ENCODE measurements around the gene SEMA3B. TPM values are rescaled to one million over a fixed set of nuclear protein-coding genes. Genes with fewer than 3 reads are reported as not detected.

Gene SEMA3B
- total RNA-seq, 5 donors from 2014 or later (not counting 1 experiment from before 2014, with no cell fraction given) = 0.33 to 2.5 (median 1.5) TPM

- H3K27ac ChIP-seq (ENCODE audit: low read length) = peak within 1 kb of the TSS; percentile 95
- no peaks in the 10 kb centered on the region for H3K9me3 Mint-ChIP-seq
- H3K4me1 Mint-ChIP-seq = peaks cover 25 to 33% (median 33%) of the 10 kb centered on the region in 3 donors
- no peaks in the 10 kb centered on the region for H3K27me3 ChIP-seq (replicated peaks in 1 of 2; ENCODE audit: control insufficient read depth in 2 of 2, extremely low read depth in 1 of 2, insufficient read depth in 2 of 2, low read length in 1 of 2)
- H3K4me3 Mint-ChIP-seq = peak within 1 kb of the TSS; percentile 95 to 97 (median 96)
- peak within 1 kb of the TSS; percentile 75 to 92 for H3K4me3 ChIP-seq (ENCODE audit: control insufficient read depth in 1 of 2, extremely low read depth in 1 of 2, low read length in 1 of 2)
- ChIA-PET POLR2A (interaction anchor here in 1 of 2 donors (0.6 to 1.9 kb wide), 6 partner anchors 22 to 485 kb away, joined by 3 to 13 read pairs (median 4); partner anchors contain the start of genes GNAI2, RASSF1 and UBA7), CTCF (interaction anchor here (0.5 to 1.8 kb wide), 14 partner anchors 18 to 1201 kb away, joined by 3 to 16 read pairs (median 6); partner anchors contain the start of genes CYB561D2 (in 1 of the 2), DCAF1 (in 1 of the 2), GNAI2 (in 1 of the 2) and NPRL2 (in 1 of the 2))
- no peaks in the 10 kb centered on the region for H3K36me3 Mint-ChIP-seq
- 0% methylated on average over 44 of the region's 61 CpGs for WGBS (ENCODE audit: insufficient coverage)
- peaks cover 4 to 5% of the 10 kb centered on the region in 2 donors for H3K36me3 ChIP-seq (ENCODE audit: control insufficient read depth in 2 of 2, extremely low read depth in 1 of 2, insufficient read depth in 1 of 2, low read length in 1 of 2)
- H3K9me3 ChIP-seq = no peaks in the 10 kb centered on the region
- peak within 1 kb of the TSS; percentile 98 to 100 for H3K27ac Mint-ChIP-seq
- DNase-seq (peak; percentile 97 to 100 (median 99)), ATAC-seq (replicated peaks in 1 of 4) (peak; percentile 84 to 91 (median 90))
- no peaks in the 10 kb centered on the region for H3K27me3 Mint-ChIP-seq
- H3K4me1 ChIP-seq (ENCODE audit: control insufficient read depth in 1 of 2, extremely low read depth in 1 of 2, insufficient read depth in 2 of 2, low read length in 2 of 2) = peaks cover 9 to 38% of the 10 kb centered on the region in 2 experiments
Observed at GRCh38 chr3:50298836-50299637, 30.1 kb downstream of the SEMA3B start, which contains the start of the genes HYAL3 and NAA80. Gene HYAL3, minus strand, starts transcription at chr3:50299405. Its CDS starts 3,803 bp downstream, at chr3:50295602. Gene NAA80, minus strand, starts transcription at chr3:50299405. Its CDS starts 1,942 bp downstream, at chr3:50297463.

GRCh38 chr3:50299638-50299928 lies 30.6 kb downstream of the SEMA3B start:
- Histone ChIP-seq H3K36me3 (ENCODE audit: control insufficient read depth in 2 of 2, extremely low read depth in 1 of 2, insufficient read depth in 1 of 2, low read length in 1 of 2) (peaks cover 4 to 5% of the 10 kb centered on the region in 2 donors), H3K4me3 (ENCODE audit: control insufficient read depth in 1 of 2, extremely low read depth in 1 of 2, low read length in 1 of 2) (peak overlapping the region; percentile 74 to 92), H3K4me1 (ENCODE audit: control insufficient read depth in 1 of 2, extremely low read depth in 1 of 2, insufficient read depth in 2 of 2, low read length in 2 of 2) (peaks cover 9 to 38% of the 10 kb centered on the region in 2 experiments), H3K27me3 (replicated peaks in 1 of 2; ENCODE audit: control insufficient read depth in 2 of 2, extremely low read depth in 1 of 2, insufficient read depth in 2 of 2, low read length in 1 of 2) (no peaks in the 10 kb centered on the region), H3K27ac (ENCODE audit: low read length) (peak overlapping the region; percentile 95), H3K9me3 (no peaks in the 10 kb centered on the region)
- peak overlapping the region; percentile 95 to 97 (median 96) for H3K4me3 Mint-ChIP-seq
- ATAC-seq (replicated peaks in 1 of 4) = no peak
- peaks cover 25 to 33% (median 33%) of the 10 kb centered on the region in 3 donors for H3K4me1 Mint-ChIP-seq
- H3K27ac Mint-ChIP-seq = peak overlapping the region; percentile 98 to 100
- no peak for DNase-seq
- ChIA-PET POLR2A (interaction anchor here in 1 of 2 donors (0.6 to 1.9 kb wide), 5 partner anchors 22 to 486 kb away, joined by 3 to 13 read pairs (median 4); partner anchors contain the start of genes GNAI2 and UBA7), CTCF (interaction anchor here in 1 of 2 donors (0.7 to 1.8 kb wide), 11 partner anchors 18 to 128 kb away, joined by 3 to 16 read pairs (median 7); partner anchors contain the start of genes CYB561D2, GNAI2 and NPRL2)
- H3K9me3 Mint-ChIP-seq = no peaks in the 10 kb centered on the region
- H3K36me3 Mint-ChIP-seq = no peaks in the 10 kb centered on the region
- no peaks in the 10 kb centered on the region for H3K27me3 Mint-ChIP-seq
- 2% methylated on average over 12 of the region's 12 CpGs for WGBS (ENCODE audit: insufficient coverage)

GRCh38 chr3:50299929-50300680 lies 31.2 kb downstream of the SEMA3B start:
- ChIA-PET CTCF (interaction anchor here in 1 of 2 donors (0.5 to 1.8 kb wide), 10 partner anchors 17 to 292 kb away, joined by 3 to 16 read pairs (median 7); partner anchors contain the start of genes CYB561D2, GNAI2 and NPRL2), POLR2A (interaction anchor here in 1 of 2 donors (0.6 to 1.9 kb wide), 4 partner anchors 21 to 486 kb away, joined by 3 to 13 read pairs (median 6); partner anchors contain the start of gene UBA7)
- no peak for DNase-seq
- no peaks in the 10 kb centered on the region for H3K9me3 Mint-ChIP-seq
- 61% methylated on average over 7 of the region's 12 CpGs for WGBS (ENCODE audit: insufficient coverage)
- H3K27me3 ChIP-seq (replicated peaks in 1 of 2; ENCODE audit: control insufficient read depth in 2 of 2, extremely low read depth in 1 of 2, insufficient read depth in 2 of 2, low read length in 1 of 2) = no peaks in the 10 kb centered on the region
- peaks cover 9 to 38% of the 10 kb centered on the region in 2 experiments for H3K4me1 ChIP-seq (ENCODE audit: control insufficient read depth in 1 of 2, extremely low read depth in 1 of 2, insufficient read depth in 2 of 2, low read length in 2 of 2)
- H3K27me3 Mint-ChIP-seq = no peaks in the 10 kb centered on the region
- no peaks in the 10 kb centered on the region for H3K36me3 Mint-ChIP-seq
- H3K9me3 ChIP-seq = no peaks in the 10 kb centered on the region
- peak overlapping the region; percentile 98 to 100 for H3K27ac Mint-ChIP-seq
- peaks cover 25 to 33% (median 33%) of the 10 kb centered on the region in 3 donors for H3K4me1 Mint-ChIP-seq
- no peak for ATAC-seq (replicated peaks in 1 of 4)
- H3K4me3 Mint-ChIP-seq = peak overlapping the region; percentile 95 to 97 (median 96)
- H3K27ac ChIP-seq (ENCODE audit: low read length) = peak overlapping the region; percentile 95
- H3K36me3 ChIP-seq (ENCODE audit: control insufficient read depth in 2 of 2, extremely low read depth in 1 of 2, insufficient read depth in 1 of 2, low read length in 1 of 2) = peaks cover 4 to 5% of the 10 kb centered on the region in 2 donors
- peak overlapping the region; percentile 74 to 92 for H3K4me3 ChIP-seq (ENCODE audit: control insufficient read depth in 1 of 2, extremely low read depth in 1 of 2, low read length in 1 of 2)

GRCh38 chr3:50300681-50301254 lies 31.8 kb downstream of the SEMA3B start:
- ChIA-PET POLR2A (interaction anchor here (0.6 to 1.9 kb wide), 2 partner anchors 36 to 49 kb away, joined by 5 to 10 read pairs; no protein-coding TSS in a partner anchor), CTCF (interaction anchor here in 1 of 2 donors (0.6 kb wide), 1 partner anchor 26 kb away, joined by 3 read pairs; no protein-coding TSS in a partner anchor)
- DNase-seq (no peak), ATAC-seq (replicated peaks in 1 of 4) (no peak)
- Histone ChIP-seq H3K4me3 (ENCODE audit: control insufficient read depth in 1 of 2, extremely low read depth in 1 of 2, low read length in 1 of 2) (no peak overlapping the region), H3K36me3 (ENCODE audit: control insufficient read depth in 2 of 2, extremely low read depth in 1 of 2, insufficient read depth in 1 of 2, low read length in 1 of 2) (peaks cover 4 to 5% of the 10 kb centered on the region in 2 donors), H3K9me3 (no peaks in the 10 kb centered on the region), H3K27ac (ENCODE audit: low read length) (no peak overlapping the region), H3K27me3 (replicated peaks in 1 of 2; ENCODE audit: control insufficient read depth in 2 of 2, extremely low read depth in 1 of 2, insufficient read depth in 2 of 2, low read length in 1 of 2) (no peaks in the 10 kb centered on the region), H3K4me1 (ENCODE audit: control insufficient read depth in 1 of 2, extremely low read depth in 1 of 2, insufficient read depth in 2 of 2, low read length in 2 of 2) (peaks cover 9 to 38% of the 10 kb centered on the region in 2 experiments)
- Mint-ChIP-seq H3K27me3 (no peaks in the 10 kb centered on the region), H3K9me3 (no peaks in the 10 kb centered on the region), H3K4me3 (peak overlapping the region; percentile 28 to 97 (median 96)), H3K4me1 (peaks cover 25 to 33% (median 33%) of the 10 kb centered on the region in 3 donors), H3K27ac (peak overlapping the region; percentile 98 to 100), H3K36me3 (no peaks in the 10 kb centered on the region)
- WGBS (ENCODE audit: insufficient coverage) = 98% methylated on average over 4 of the region's 6 CpGs

GRCh38 chr3:50302095-50303012 lies 33.4 kb downstream of the SEMA3B start:
- WGBS (ENCODE audit: insufficient coverage) = 96% methylated on average over 32 of the region's 32 CpGs
- DNase-seq (no peak), ATAC-seq (replicated peaks in 1 of 4) (no peak)
- H3K9me3 ChIP-seq = no peaks in the 10 kb centered on the region
- Mint-ChIP-seq H3K27me3 (no peaks in the 10 kb centered on the region), H3K9me3 (no peaks in the 10 kb centered on the region), H3K4me3 (no peak overlapping the region), H3K27ac (no peak overlapping the region), H3K36me3 (no peaks in the 10 kb centered on the region), H3K4me1 (peaks cover 25 to 30% (median 30%) of the 10 kb centered on the region in 3 donors)
- no peak overlapping the region for H3K4me3 ChIP-seq (ENCODE audit: control insufficient read depth in 1 of 2, extremely low read depth in 1 of 2, low read length in 1 of 2)
- ChIA-PET CTCF (no interaction called here), POLR2A (no interaction called here)
- no peaks in the 10 kb centered on the region for H3K27me3 ChIP-seq (replicated peaks in 1 of 2; ENCODE audit: control insufficient read depth in 2 of 2, extremely low read depth in 1 of 2, insufficient read depth in 2 of 2, low read length in 1 of 2)
- H3K36me3 ChIP-seq (ENCODE audit: control insufficient read depth in 2 of 2, extremely low read depth in 1 of 2, insufficient read depth in 1 of 2, low read length in 1 of 2) = peaks cover 0 to 4% of the 10 kb centered on the region in 2 donors
- no peak overlapping the region for H3K27ac ChIP-seq (ENCODE audit: low read length)
- H3K4me1 ChIP-seq (ENCODE audit: control insufficient read depth in 1 of 2, extremely low read depth in 1 of 2, insufficient read depth in 2 of 2, low read length in 2 of 2) = peaks cover 9 to 34% of the 10 kb centered on the region in 2 experiments
